DOHH2 (cell line): Measurements from ENCODE around the gene CCDC34.

Experiments used
- CTCF ChIP-seq: fragments of 200-600 bp; sonication (generic); IDR thresholded peaks from one replicate; pipeline ENCODE4 v1.5.1; 2014; ENCODE audit warnings: antibody characterized with exemption, mild to moderate bottlenecking, low read depth, low read length; ENCODE audit not compliant: poor library complexity, severe bottlenecking
- EZH2phosphoT487 ChIP-seq: fragments of 200-600 bp; sonication (generic); IDR thresholded peaks from 2 replicates; pipeline ENCODE4 v1.6.1; 2017; ENCODE audit warnings: borderline replicate concordance, mild to moderate bottlenecking, antibody characterized with exemption, low read length, moderate library complexity, mixed read lengths

- TF ChIP-seq CTCF (no peak), EZH2phosphoT487 (no peak)
These were observed 34.8 kb upstream of the CCDC34 start for GRCh38 chr11:27397624-27398399.
